WI38 (cell line): Measurements from ENCODE around the gene GOLGA7B.
A peak's percentile ranks its signal among the peaks of the same experiment; 100 is the strongest.

Experiments
- H3K4me3 ChIP-seq: 2 replicates; pipeline ENCODE4 v1.5.1; 2011; ENCODE audit warnings: low read depth, mild to moderate bottlenecking, control low read depth, low read length
- TF ChIP-seq, protein P1 (sequence below): IDR thresholded peaks from 2 replicates; pipeline ENCODE4 v1.5.1; 2012; ENCODE audit warnings: low read depth, mild to moderate bottlenecking, control low read depth, low read length

Gene GOLGA7B

DNA sequence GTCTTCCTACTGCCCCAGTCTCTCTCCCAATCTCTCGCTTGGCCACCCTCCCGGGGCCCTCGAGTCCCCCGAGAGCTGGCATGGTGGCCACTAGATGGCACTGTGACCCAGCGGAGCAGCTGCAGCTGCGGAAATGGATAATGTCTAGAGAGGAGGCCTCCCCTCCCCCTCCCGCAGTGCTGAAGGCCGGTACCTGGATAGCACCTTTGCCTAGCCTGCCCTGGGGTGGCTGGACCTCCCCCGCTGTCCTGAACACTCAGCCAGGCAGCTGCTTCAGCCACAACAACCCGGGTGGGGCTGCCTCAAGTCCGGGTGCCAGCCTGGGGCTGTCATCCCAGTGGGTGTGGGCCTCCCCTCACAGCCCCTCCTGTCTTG, 65.2 kb downstream of the GOLGA7B start:
- TF ChIP-seq, protein P1, sequence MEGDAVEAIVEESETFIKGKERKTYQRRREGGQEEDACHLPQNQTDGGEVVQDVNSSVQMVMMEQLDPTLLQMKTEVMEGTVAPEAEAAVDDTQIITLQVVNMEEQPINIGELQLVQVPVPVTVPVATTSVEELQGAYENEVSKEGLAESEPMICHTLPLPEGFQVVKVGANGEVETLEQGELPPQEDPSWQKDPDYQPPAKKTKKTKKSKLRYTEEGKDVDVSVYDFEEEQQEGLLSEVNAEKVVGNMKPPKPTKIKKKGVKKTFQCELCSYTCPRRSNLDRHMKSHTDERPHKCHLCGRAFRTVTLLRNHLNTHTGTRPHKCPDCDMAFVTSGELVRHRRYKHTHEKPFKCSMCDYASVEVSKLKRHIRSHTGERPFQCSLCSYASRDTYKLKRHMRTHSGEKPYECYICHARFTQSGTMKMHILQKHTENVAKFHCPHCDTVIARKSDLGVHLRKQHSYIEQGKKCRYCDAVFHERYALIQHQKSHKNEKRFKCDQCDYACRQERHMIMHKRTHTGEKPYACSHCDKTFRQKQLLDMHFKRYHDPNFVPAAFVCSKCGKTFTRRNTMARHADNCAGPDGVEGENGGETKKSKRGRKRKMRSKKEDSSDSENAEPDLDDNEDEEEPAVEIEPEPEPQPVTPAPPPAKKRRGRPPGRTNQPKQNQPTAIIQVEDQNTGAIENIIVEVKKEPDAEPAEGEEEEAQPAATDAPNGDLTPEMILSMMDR, result peak; percentile 86
- no peak overlapping the region for H3K4me3 ChIP-seq

DNA sequence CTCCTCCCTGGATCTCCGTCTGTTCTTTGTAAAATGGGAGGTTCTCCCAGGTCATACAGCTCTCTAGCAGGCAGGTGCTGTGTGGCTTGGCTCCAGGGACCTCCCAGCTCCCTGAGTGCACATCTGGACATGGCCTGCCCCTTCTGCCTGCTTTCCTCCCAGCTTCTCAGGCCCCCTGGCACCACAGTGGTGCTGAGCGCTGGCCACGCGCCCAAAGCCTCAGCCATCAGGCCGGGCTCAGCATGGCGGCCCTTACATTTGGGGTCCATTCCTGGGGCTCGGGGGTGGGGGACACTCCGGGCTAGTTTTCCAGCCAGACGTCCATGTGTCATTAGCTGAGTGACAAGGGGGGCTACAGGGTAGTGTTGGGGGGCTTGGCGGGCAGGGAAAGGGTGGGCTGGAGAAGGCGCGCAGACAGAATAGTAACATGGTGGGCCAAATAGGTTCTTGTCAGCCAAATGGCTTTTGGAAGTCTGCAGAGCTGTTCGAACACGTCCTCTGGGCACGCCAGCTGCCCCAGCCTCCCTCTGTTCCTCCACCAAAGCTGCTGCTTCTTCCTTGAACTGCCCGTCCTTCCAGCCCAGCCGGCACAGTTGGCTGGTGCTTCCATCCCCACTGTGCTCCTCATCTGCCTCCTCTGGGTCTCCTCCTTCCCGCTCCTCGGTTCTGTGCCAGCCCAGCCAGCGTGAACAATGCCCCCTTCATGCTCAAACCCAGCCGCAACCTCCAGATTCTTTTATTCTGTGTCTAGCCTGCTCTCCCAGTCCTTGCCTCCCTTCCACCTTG, 65.9 kb downstream of the GOLGA7B start:
- TF ChIP-seq, protein P1, result no peak
- H3K4me3 ChIP-seq, result no peak overlapping the region

DNA sequence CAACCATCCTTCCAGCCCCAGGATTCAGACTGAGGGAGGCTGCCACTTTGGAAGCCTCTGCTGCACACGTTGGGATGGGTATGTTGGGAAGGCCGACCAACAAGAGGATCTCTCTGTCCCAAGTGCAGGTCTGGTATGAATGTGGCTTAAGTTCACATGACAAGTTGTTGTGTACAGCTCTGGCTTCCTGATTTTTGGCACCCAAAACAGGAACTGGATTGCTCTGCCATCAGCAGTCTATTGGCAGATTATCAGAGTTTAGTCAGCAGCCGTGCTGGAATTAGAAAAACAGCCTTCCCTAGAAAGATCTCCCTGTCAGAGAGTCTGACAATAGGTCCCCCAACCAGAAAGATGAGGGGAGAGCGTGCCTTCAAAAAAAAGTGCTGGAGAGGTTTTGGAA, 66.9 kb downstream of the GOLGA7B start:
- TF ChIP-seq, protein P1, result no peak

DNA sequence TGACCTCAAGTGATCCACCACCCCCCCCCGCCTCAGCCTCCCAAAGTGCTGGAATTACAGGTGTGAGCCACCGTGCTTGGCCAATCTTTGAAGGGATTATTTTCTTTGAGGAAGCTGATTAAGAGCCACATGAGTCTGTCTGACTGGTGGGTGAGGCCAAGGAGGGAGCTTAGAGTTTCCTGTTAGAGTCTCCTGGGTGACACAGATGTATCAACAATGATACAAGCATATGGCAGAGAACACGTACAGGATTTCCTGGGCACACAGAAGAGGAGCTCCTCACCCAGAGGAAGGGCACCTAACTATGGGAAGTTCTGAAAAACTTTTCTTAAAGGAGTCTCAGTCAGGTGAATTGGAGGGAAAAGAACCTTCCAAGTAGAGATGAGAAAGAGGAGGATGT, 69.4 kb downstream of the GOLGA7B start:
- no peak overlapping the region for H3K4me3 ChIP-seq
- TF ChIP-seq, protein P1, result no peak

More for the DNA sequence above, 66.9 kb downstream of the GOLGA7B start:
- H3K4me3 ChIP-seq, result no peak overlapping the region

DNA sequence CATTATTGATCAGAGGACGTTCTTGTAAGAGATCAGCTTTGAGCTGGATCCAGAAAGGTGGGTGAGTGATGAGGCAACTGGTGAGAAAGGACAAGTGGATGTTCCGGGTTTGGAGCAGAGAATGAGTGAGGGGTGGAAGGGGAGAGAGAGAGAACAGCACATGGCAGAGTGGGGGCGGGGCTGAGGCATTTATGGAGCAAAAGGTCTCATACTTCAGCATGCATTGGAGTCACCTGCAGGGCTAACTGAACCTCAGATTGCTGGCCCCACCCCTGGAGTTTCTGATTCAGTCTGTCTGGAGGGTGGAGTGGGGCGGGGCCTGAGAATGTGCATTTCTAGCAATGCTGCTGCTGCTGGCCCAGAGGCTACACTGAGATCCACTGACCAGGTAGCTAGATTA, 71.2 kb downstream of the GOLGA7B start:
- TF ChIP-seq, protein P1, result no peak
- no peak overlapping the region for H3K4me3 ChIP-seq
